Limb (tissue), 2 donors: ENCODE data around the gene SCGB1D1.

ENCODE experiments used
- DNase-seq, 2 donors: peaks; one replicate each; pipeline ENCODE4 v3.0.0-alpha.2; 2016; ENCODE audit errors: extremely low spot score in 2 of 2

The SCGB1D1 gene

DNA sequence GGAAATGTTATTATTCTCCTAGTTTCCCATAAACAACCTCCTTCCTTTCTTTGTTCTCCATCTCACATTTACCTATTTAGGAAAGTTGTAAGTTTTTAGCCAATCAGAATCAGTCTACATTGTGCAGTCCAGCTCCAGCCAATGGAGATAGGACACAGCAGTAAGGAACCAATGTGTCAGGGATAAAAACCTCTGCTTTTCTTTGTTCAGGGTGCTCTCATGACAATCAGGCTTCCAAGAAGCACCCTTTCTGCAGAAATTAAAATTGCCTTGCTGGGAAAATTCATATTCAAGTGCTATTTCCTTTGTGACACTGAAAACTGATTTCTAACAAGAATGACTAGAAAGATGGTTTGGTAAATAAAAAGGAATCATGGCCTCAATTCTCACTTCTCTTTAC lies 33.1 kb downstream of the SCGB1D1 start:
- DNase-seq, result no peak

GRCh38 chr11:62233730-62234129 lies 43.7 kb downstream of the SCGB1D1 start:
- no peak for DNase-seq

DNA sequence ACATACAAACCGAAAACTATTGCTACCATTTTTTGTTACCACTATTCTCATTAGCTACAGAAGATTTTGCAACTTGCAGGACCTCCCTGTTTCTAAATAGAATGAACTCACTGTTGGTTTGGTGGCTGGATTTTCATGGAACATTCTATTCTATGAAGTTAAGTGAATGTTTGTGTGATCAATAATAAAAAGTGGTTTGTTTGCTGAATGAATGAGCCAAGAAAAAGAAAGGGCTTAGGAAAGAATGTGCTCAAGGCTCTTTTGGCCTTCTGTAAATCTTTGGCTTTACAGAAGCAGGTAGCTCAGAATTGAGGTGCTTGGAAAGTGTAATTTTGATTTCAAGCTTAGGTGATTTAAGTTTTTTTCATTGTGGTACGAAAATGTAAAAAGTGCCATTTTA lies 46.2 kb downstream of the SCGB1D1 start:
- no peak for DNase-seq

- no peak for DNase-seq
These were observed 47.5 kb downstream of the SCGB1D1 start for GRCh38 chr11:62237499-62237898.

DNA sequence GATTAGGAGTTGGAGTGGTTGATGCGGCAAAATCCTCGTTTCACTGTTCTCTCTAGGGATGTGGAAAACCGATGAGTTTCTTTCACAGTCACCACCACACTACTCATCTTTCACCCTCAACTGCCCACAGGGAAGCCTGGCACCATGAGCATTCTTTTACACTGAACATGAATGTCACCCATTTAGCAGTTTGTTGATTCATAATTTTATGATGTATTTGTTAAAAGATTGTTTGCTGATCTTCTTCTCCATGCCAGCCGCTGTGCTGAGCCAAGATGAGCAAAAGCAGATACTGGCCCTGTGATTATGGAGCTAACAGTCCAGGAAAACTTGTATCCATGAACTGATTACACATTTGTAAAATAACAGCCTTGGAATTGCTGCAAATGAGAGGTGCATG lies 48.1 kb downstream of the SCGB1D1 start:
- no peak for DNase-seq

DNA sequence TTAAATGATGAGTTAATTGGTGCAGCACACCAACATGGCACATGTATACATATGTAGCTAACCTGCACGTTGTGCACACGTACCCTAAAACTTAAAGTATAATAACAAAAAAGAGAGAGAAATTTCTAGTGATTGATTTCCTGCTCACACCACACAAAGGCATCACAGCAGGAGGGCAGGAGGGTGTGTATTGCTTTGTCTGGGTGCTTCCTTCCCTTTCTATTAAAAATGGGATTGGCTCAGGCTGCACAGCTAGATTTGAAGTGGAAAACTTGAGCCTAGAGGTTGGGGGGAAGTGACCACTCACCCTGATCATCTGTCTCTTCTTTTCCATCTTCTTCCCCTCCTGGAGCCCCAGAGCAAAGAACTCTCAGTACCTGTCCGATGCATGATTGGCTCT lies 51.1 kb downstream of the SCGB1D1 start:
- DNase-seq, result no peak

- DNase-seq, result no peak
These were observed 52.0 kb downstream of the SCGB1D1 start, which contains the start of gene SCGB1D2 for GRCh38 chr11:62242021-62242420. SCGB1D2 (plus strand) TSS chr11:62242239; CDS start chr11:62242308, 69 bp downstream.
